ENCODE results near the gene MLH3. TPM values are rescaled to one million over a fixed set of nuclear protein-coding genes. Genes with fewer than 3 reads are reported as not detected.

Gene MLH3
- total and polyA plus RNA-seq, 10 of the 15 experiments (the other 5 are each of a cell fraction or from before 2014, with no cell fraction given): 12.6 to 31.2 (median 19.6) TPM

- no peak for TF ChIP-seq ZBTB11 (CRISPR knock-in tag; IDR thresholded peaks at IDR 0.05)
- no peak for TF ChIP-seq MYB (IDR thresholded peaks at IDR 0.05; ENCODE audit: borderline replicate concordance, low read depth, low read length)
- no peak for TF ChIP-seq EGR1 (IDR thresholded peaks at IDR 0.05; ENCODE audit: borderline replicate concordance in 1 of 2, low read depth in 2 of 2, low read length in 2 of 2)
- no peak for TF ChIP-seq TCF3 (IDR thresholded peaks at IDR 0.05; ENCODE audit: borderline replicate concordance, insufficient read depth, low read depth, low read length)
- TF ChIP-seq ZNF217 (IDR thresholded peaks at IDR 0.05): no peak
- no peak for TF ChIP-seq ASH2L (IDR thresholded peaks at IDR 0.05; ENCODE audit: borderline replicate concordance, low read depth)
- no peak for TF ChIP-seq POLR2AphosphoS2 (IDR thresholded peaks at IDR 0.05; ENCODE audit: low read depth, low read length)
Measured at GRCh38 chr14:75088153-75088552, 36.9 kb upstream of the MLH3 start (continued).

DNA sequence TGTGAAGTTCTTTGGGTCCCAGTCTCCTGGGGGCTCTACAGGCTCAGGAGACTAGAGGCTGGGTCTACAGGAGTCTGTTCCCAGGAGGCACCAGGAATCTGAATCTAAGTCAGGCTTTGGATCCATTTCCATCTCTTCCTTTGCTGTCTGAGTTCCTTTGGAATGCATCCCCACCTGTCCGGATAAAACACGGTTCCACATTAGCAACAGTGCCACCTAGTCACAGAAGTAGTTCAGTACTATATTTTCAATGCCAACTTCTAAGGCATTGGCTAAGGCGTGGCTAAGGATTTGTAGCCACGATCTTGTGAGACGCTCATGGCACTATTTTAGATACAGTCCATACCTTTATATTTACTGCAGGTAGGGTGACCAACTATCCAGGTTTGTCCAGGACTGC is 33.2 kb upstream of the MLH3 start:
- intact Hi-C loops (cut with micrococcal nuclease; ENCODE audit: unreplicated experiment): no loop called here
- no peak for FAIRE-seq
- TF ChIP-seq CHD1 (IDR thresholded peaks at IDR 0.05; ENCODE audit: low read depth, low read length) (no peak), SMC3 (IDR thresholded peaks at IDR 0.05; ENCODE audit: borderline replicate concordance, low read length) (no peak), CBFB (IDR thresholded peaks at IDR 0.05; ENCODE audit: low read depth) (no peak), NFXL1 (IDR thresholded peaks at IDR 0.05; ENCODE audit: borderline replicate concordance) (no peak), PBX3 (IDR thresholded peaks at IDR 0.05; ENCODE audit: insufficient replicate concordance, low read depth, low read length) (no peak), SUPT20H (IDR thresholded peaks at IDR 0.05; ENCODE audit: borderline replicate concordance, control insufficient read depth, low read depth, low read length) (no peak), CEBPZ (IDR thresholded peaks at IDR 0.05; ENCODE audit: low read depth, low read length) (no peak), NR2C1 (IDR thresholded peaks at IDR 0.05) (no peak)
- TF ChIP-seq, protein P1, sequence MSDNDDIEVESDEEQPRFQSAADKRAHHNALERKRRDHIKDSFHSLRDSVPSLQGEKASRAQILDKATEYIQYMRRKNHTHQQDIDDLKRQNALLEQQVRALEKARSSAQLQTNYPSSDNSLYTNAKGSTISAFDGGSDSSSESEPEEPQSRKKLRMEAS (IDR thresholded peaks at IDR 0.05; ENCODE audit: low read depth, low read length): no peak

More for the DNA sequence above, 33.2 kb upstream of the MLH3 start:
- Histone ChIP-seq H4K20me1 (ENCODE audit: control insufficient read depth, insufficient read depth) (no peaks in the 10 kb centered on the region), H2AFZ (ENCODE audit: control insufficient read depth, low read depth, low read length) (no peak overlapping the region), H3K27me3 (replicated peaks in 1 of 2; ENCODE audit: control insufficient read depth in 2 of 2, insufficient read depth in 2 of 2, low read length in 1 of 2) (no peaks in the 10 kb centered on the region), H3K4me2 (ENCODE audit: control insufficient read depth, insufficient read depth) (no peak overlapping the region), H3K27ac (ENCODE audit: control insufficient read depth, insufficient read depth) (no peak overlapping the region), H3K9ac (ENCODE audit: control insufficient read depth, insufficient read depth, low read length) (no peak overlapping the region), H3K4me1 (ENCODE audit: control insufficient read depth, insufficient read depth, low read length) (no peaks in the 10 kb centered on the region), H3K4me3 (no peak overlapping the region), H3K36me3 (ENCODE audit: control insufficient read depth in 2 of 2, insufficient read depth in 2 of 2, low read length in 1 of 2) (peaks cover 4 to 34% of the 10 kb centered on the region in 2 experiments), H3K79me2 (ENCODE audit: control insufficient read depth, insufficient read depth, low read length) (no peaks in the 10 kb centered on the region), H3K9me3 (replicated peaks; ENCODE audit: control insufficient read depth, insufficient read depth, low read length) (no peaks in the 10 kb centered on the region)
- in situ Hi-C loops (cut with MboI): no loop called here
- ATAC-seq (no peak), DNase-seq (ENCODE audit: low read depth, low spot score) (no peak)
- ChIA-PET SMC1A (ENCODE audit: uncharacterized antibody, unreplicated experiment) (no interaction called here), CTCF (no interaction called here), POLR2A (no interaction called here), RAD21 (ENCODE audit: unreplicated experiment) (no interaction called here)
- WGBS (ENCODE audit: insufficient coverage, insufficient replicate concordance, low lambda C conversion rate, missing lambda C conversion rate): 100% methylated on average over 5 of the region's 5 CpGs
- BruUV-seq (replicated peaks): no TSS peak
